EH (cell line): Measurements from ENCODE around the gene IFNA8.
A peak's percentile ranks its signal among the peaks of the same experiment; 100 is the strongest.
"Not testable (repeated sequence)": the region's sequence is repeated elsewhere in the genome, so short reads cannot be mapped to it uniquely, and the experiment has no call there.

Source experiments
- DNase-seq: peaks from one replicate; pipeline ENCODE4 v3.0.0-alpha.2; 2015; ENCODE audit warnings: low read depth

The IFNA8 gene

GRCh38 chr9:21429191-21429590, 20.3 kb downstream of the IFNA8 start:
- DNase-seq, result no peak

- DNase-seq, result no peak
These were observed 23.9 kb downstream of the IFNA8 start for GRCh38 chr9:21432672-21433425.

- peak; percentile 69 for DNase-seq
These were observed 25.5 kb downstream of the IFNA8 start for GRCh38 chr9:21434202-21435014.

GRCh38 chr9:21435015-21435383, 26.1 kb downstream of the IFNA8 start:
- not testable (repeated sequence) for DNase-seq

- no peak for DNase-seq
These were observed 31.2 kb downstream of the IFNA8 start, which contains the start of gene IFNA1 for GRCh38 chr9:21440139-21440538. IFNA1 (plus strand) TSS chr9:21440439; CDS start chr9:21440508, 69 bp downstream.

- DNase-seq, result no peak
These were observed 35.1 kb downstream of the IFNA8 start for GRCh38 chr9:21443849-21444625.

- peak; percentile 31 for DNase-seq
These were observed 40.4 kb downstream of the IFNA8 start for GRCh38 chr9:21449312-21449711.

- DNase-seq, result peak; percentile 66
These were observed 41.9 kb downstream of the IFNA8 start for GRCh38 chr9:21450733-21451394.

GRCh38 chr9:21452681-21453080, 43.8 kb downstream of the IFNA8 start:
- no peak for DNase-seq

GRCh38 chr9:21454149-21454548, 45.2 kb downstream of the IFNA8 start:
- DNase-seq, result peak; percentile 55

- peak; percentile 59 for DNase-seq
These were observed 46.4 kb downstream of the IFNA8 start for GRCh38 chr9:21455320-21455719.
